GM19372 (cell line): ENCODE measurements around the gene ARRDC2.
"Not testable (repeated sequence)": the region's sequence is repeated elsewhere in the genome, so short reads cannot be mapped to it uniquely, and the experiment has no call there.

Experiments
- ATAC-seq: cut with Tn5 transposase; IDR thresholded peaks from one replicate; pipeline ENCODE4 v1.9.1; 2021; ENCODE audit warnings: mild to moderate bottlenecking, low read depth, moderate library complexity; ENCODE audit not compliant: unreplicated experiment

Gene ARRDC2

DNA sequence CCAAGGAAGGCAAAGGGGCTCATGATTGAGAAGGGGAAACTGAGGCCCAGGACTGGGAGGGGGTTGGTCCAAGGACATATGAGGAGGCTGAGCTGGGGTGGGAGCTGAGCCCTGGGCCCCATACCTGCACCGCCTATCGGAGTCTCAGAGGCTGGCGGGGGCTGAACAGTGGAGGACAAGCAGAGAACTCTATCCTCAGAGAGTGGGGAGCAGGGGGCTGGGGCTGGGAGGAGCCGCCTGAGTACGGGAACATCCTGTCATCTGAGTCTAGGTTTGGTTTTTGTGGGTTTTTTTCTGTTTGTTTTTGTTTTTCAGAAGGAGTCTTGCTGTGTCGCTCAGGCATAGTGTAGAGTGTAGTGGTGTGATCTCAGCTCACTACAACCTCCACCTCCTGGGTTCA is 6.2 kb downstream of the ARRDC2 start:
- no peak for ATAC-seq

DNA sequence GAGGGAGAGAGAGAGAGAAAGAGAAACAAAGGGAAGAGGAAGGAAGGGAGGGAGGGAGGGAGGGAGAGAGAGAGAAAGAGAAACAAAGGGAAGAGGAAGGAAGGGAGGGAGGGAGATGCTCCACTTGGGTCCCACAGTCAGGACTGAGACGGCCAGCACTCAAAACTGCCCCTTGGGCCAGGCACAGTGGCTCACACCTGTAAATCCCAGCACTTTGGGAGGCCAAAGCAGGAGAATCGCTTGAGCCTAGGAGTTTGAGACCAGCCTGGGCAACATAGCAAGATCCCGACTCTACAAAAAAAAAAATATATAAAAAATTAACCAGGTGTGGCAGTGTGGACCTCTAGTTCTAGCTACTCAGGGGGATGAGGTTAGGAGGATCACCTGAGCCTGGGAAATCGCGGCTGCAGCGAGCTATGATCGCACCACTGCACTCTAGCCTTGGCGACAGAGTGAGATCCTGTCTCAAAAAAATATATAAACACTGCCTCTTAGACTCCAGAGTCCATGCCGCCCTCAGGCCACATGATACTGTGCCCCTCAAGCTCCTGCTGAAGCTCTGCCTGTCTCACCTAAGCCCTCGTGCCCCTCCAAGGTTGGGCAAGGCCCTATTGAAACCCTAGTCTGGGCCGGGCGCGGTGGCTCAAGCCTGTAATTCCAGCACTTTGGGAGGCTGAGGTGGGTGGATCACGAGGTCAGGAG is 8.4 kb downstream of the ARRDC2 start:
- no peak for ATAC-seq

DNA sequence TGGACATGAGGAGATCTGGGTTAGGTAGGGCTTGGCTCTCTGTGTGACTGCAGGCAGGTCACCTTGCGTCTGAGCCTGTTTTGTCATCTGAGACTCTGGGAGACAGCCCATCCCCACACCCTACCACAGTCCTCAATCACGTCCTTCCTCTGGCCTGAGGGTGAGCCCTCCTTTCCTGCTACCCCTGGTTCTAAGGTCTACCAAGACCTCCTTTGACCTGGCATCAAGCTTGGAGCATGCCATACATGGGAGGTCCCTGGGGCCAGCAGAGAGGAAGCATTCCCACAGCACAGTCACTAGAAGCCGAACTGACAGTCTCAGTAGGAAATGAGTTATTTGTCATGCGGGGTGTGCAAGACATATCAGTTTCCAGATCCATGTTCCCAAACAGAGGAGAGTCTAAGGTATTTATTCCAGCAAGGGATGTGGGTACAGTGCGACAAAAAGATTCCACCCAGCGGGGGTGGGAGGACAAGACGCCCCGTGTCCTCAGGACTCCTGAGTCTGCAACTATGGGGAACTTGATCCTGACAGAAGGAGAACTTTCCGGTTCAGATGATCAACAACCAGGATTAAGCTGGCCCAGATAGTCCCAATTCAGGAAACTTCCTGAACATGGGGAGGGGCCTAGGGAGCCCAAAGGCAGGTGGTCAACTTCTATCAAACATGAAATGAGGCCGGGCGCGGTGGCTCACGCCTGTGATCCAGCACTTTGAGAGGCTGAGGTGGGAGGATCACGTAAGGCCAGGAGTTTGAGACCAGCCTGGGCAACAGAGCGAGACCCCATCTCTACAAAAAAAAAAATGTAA is 9.5 kb downstream of the ARRDC2 start:
- no peak for ATAC-seq

DNA sequence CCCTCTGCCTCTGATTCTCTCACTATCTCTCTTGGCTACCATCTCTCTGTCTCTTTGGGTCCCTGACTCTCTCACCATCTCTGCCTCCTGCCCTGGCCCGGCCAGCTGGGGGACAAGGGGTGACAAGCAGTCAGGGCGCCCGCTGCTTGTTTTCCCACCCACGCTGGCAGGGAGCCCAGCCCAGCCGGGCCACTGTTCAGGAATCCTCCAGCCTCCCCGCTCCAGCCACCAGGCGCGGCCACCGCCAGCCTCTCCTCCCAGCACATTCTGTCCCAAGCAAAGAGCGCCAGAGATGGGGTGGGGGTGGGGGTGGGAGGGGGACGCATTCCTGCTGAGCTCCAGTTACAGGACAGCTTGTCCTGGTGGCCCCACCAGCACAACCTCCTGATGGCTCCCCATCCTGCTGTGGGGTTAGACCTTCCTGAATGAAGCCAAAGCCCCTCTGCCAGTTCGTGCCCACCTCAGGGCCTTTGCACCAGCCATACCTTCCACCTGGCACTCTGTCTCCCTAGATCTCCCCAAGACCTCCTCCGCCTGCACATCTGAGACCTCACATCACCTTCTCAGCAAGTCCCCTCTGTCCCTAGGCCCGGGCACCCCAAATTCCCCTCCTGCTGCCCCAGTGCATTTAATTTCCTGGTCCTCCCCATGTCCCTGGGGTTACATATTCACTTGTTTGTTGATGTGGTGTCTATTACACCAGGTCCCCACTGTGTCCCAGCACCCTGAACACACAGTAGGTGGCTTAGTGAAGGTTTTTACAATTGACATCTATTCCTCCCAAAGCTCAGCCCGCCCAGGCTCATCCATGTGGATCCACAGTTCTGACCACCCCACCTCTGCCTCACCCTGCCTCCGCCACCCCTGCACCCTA is 12.5 kb downstream of the ARRDC2 start:
- ATAC-seq = no peak

DNA sequence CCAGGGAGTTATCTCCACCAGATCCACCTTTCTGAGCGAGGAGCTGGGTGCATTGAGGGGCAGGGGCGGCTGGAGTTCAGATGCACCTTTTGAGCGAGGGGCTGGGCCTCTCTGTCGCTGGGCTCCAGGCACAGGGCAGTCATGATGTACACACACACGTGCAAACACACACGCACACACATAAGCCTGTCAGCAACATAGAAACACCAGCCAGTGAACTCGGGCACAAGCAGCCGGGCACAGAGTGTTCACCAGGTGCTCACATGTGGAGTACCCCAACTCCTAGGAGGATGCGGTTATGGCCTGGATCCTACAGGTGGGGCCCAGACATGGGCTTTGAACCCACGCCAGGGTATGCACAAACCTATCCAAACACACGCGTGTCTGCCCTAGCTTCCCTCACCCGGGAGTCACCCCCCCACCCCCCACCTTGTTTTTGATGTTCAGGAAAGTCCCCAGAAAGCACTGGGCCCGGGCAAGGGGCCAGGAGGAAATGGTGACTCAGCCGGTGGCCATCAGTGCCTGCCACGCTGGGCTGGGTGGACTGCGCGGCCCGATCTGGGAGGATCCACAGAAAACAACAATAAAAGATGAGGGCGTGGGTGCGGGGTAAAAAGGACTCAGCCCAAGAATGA is 13.3 kb downstream of the ARRDC2 start:
- no peak for ATAC-seq

DNA sequence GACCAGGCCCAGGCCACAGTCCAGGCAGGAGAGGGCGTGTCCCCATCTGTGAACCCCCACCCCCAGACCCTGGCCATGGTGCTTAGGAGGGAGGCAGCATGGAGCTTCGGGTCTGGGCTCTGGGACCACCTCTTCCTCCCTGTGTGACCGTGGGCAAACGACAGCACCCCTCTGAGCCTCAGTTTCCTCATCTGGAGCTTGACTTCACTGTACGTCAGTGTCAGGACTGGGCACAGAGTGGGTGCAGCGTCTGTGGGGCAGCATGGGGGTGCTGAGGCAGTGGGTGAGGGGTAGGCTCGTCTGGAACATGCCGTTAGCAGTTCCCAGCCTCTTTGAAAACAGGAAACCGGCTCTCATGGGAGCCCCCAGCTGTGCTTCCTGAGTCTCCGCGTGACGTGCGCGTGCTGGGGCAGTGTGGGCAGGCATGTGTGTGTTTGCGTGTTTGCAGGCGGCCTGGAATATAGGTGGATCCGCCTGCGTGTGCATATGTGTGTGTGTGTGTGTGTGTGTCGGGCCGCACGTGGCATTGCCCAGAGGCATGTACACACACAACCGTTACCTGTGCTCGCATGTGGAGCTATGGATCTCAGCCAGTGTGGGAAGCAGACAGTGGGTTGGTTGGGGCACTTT is 15.8 kb downstream of the ARRDC2 start:
- ATAC-seq = no peak

DNA sequence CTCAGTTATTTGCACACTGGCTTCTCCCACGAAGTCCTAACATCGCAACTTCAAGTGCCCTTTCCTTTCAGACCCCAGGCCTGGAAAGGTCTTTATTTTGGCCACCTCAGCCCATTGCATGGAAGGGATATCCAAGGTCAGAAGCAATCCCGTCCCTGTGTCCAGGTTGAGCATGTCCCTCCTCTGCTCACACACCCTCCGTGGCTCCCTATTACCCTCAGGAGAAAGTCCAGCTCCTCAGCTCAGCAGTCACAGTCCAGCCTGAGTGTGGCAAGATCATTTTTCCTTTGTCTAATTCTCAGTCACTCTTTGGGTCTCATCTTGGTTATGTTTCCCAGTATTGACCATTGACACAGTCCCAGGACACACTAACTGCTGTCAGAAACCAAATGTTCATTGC is 19.2 kb downstream of the ARRDC2 start:
- ATAC-seq = no peak

DNA sequence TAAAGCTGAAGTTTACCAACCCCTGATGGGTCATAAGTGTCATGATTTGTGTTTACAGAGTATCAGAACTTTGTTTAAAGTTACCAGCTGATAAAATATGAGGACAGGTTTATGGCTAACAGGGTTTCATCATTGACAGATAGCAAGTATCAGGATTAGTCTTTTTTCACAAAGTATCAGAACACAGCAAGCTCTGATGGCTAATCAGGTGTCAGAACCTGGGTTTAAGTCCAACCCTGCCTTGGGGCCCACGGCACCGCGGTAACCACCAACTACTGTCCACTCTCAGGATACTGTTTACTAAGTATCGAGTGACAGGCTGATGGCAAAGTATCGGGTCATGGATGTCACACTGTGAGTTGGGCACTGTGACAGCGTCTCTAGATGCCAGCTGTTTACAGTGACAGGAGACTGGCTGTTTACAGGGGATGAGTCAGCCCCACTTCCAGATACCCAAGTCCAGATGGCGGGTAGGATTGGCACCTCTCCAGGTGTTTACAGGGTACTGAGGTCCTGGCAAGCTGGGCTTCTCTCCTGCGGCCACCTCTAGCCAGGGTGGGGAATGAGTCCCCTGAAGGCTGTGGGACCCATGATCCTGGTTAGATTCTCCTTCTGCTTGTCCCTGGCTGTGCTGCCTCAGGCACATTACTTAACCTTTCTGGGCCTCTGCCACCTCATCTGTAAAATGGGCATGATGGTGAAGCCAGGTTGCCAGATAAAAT is 21.8 kb downstream of the ARRDC2 start:
- no peak for ATAC-seq

DNA sequence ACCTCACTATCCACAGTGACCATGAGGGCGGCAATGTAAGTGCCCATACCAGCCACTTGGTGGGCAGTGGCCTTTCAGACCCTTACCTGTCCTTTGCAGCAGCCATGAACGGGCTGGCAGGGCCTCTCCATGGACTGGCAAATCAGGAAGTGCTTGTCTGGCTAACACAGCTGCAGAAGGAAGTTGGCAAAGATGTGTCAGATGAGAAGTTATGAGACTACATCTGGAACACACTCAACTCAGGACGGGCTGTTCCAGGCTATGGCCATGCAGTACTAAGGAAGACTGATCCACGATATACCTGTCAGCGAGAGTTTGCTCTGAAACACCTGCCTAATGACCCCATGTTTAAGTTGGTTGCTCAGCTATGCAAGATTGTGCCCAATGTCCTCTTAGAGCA is 23.4 kb downstream of the ARRDC2 start:
- ATAC-seq = not testable (repeated sequence)

DNA sequence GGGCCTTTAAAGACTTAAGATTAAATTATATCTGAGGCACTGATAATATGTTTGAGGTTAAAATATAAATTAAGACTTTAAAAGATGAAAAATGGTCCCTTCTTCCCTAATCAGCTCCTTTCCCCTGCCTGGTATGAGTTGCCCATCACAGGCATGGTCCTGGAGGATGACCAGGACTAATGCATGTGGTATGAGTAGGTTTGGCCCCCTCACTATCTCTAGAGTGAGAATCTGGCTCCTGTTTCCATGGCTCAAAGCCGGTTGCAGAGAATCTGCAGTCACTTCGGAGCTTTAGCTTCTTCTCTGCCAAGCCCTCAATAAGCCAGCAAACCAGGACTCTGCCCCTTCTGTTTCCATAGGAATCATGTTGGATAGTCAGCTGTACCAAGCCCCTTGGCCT is 24.1 kb downstream of the ARRDC2 start:
- ATAC-seq = not testable (repeated sequence)

DNA sequence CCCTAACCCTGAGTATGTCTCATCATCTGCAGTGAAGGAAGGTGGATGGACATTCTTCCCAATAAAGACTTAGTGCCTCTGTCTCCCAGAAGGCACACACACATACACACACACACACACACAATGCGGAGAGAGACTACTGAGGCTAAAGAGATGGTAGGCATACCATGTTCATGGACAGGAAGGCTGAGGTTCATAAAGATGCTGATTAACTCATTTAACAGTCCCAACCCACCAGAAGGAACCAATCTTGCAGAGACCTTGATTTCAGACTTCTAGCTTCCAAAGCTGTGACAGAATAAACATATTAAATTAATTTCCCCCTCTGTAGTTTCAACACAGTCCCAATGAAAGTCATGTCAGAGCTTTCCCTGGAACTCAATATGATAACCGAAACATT is 33.1 kb downstream of the ARRDC2 start:
- no peak for ATAC-seq

DNA sequence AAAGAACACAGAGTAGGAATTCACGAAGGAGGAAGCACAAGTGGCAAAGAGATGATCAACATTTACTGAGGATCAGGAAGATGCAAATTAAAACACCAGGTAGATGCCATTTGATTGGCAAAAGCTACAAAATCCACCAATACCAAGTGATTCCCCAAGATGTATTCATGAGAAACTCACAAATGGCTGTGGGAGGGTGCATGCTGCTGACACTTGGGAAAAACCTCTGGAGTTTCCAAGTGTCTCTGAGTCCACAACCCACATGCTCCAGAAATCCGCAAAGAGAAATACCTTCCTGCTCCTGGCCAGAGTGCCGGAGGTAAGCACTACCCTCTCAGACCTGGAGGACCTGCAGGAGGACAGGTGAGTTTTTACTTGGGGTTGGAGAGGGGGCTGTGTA is 35.7 kb downstream of the ARRDC2 start:
- no peak for ATAC-seq

DNA sequence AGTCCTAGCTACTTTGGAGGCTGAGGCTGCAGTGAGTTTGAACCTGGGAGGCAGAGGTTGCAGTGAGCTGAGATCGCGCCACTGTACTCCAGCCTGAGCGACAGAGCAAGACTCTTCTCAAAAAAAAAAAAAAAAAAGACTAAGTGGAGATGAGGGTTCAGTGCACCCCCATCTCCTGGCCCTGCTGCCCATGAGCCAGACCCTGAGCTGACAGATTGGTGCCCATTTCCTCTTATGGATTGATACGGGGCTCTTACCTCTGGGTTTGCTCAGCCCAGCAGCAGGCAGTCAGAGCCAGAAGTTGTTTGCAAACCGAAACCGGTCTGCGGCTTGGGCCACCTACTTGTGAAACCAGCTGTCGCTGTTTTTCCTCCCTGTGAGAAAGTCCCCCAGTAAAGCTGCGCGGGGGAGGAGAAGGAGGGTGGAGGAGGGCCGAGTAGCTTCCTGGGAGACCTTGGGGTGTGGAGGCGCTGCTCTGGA is 36.9 kb downstream of the ARRDC2 start:
- peak; percentile 88 for ATAC-seq

DNA sequence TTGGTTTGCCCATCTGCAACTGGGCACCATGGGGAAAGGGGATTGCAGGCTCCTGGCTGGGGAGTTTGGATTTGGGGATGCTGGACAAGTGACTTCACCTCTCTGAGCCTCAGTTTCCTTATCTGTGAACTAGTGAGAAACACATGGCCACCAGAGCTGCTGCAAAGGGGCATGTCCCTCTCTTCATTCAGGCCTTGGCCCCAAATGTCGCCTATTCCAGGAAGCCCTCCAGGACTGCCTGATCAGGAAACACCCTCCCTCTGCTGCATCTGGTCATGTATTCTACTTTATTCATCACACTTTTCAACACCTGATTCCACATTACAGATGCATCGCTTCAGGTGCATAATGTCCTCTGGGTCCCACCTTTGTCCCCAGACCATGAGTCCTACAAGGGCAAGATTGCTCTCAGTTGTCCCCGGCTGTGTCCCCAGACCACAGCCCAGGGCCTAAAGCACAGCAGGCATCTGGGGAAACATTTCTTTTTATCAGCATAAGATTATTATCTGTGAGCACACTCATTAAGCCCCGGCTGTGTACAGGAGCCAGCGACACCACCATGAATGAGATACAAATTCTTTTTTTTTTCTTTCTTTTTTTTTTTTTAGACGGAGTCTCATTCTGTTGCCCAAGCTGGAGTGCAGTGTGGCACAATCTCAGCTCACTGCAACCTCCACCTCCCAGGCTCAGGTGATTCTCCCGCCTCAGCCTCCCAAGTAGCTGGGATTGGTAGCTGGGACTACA is 37.5 kb downstream of the ARRDC2 start:
- ATAC-seq = no peak

DNA sequence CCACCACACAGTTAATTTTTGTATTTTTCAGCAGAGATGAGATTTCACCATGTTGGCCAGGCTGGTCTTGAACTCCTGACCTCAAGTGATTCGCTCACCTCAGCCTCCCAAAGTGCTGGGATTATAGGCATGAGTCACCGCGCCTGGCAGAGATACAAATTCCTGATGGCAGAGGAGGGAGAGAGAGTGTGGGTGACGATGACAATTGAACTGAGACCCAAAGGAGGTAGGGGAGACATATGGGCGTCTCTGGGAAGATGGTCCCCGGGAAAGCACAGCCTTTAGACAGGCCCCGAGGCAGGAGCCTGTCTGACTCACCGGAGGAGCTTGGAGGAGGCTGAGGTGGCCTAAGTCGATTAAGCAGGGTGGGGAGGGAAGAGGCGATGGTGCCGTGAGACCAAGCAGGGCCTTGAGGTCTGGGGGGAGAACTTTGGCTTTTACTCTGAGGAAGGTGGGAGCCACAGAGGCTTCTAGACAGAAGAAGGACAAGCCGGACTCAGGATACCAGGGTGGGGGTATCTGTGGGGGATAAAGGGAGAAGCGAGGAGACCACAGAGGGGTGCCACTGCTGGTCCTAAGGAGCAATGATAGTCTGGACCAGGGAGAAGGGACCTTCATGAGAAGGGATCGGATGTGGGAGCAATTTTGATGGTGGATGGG is 38.2 kb downstream of the ARRDC2 start:
- ATAC-seq = no peak

DNA sequence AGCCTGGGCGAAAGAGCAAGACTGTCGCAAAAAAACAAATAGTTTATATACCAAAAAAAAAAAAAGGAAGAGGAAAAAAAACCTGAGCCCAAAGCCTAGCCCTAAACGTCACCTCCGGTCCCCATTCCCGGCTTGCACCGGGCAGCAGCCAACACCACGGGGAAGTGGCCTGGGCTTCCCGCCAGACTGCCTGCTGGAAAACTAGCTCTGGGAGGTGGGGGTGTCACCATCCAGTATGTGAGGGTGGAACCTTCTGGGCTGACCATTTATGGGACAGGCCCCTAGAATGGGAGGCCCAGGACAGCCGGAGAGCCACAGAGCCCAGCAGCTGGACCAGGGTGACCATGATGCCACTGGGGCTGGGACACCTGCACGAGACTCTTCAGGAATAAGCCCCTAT is 41.4 kb downstream of the ARRDC2 start:
- ATAC-seq = no peak

DNA sequence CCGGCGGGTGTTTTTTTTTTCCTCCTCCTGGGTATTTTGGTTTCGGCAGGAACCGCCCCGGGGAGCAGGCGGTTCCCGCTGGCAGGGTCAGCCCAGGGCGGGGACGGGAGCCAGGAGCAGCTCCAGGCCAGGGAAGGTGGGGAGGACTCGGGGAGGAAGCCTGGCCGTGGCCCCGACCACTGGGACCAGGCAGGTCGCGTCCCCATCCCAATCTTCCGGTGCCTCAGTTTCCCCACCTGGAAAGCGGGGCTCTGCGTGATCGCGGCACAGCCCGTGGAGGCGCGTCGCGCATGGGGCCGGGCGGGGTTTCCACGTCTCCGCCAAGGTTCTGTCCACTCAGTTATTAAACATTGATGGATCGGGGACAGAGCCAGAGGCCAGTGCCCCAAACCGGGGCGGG is 43.9 kb downstream of the ARRDC2 start:
- no peak for ATAC-seq

DNA sequence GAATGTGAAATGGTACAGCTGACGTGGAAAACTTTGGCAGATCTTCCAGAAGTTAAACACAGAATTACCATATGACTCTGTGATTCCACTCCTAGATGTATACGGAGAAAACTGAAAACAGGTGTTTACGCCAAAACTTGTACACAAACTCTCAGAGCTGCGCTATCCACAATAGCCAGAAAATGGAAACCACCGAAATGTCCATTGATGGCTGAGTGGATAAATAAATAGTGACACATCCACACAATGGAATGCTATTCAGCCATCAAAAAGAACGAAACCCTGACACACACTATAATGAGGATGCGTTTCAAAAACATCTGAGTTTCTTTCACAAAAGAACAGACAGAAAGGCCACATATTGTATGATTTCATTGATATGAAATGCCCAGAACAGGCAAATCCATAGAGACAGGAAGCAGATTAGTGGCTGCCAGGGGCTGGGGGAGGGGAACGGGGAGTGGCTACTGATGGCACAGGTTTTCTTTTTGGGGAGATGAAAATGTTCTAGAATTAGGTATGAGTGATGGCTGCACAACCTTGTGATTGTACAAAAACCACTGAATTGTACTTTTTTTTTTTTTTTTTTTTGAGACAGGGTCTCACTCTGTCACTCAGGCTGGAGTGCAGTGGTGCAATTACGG is 45.7 kb downstream of the ARRDC2 start:
- no peak for ATAC-seq
